Lower lobe of right lung (tissue), 2 donors: ENCODE results near the gene IMMT. TPM values are rescaled to one million over a fixed set of nuclear protein-coding genes. Genes with fewer than 3 reads are reported as not detected.

Experiments
- ATAC-seq, 2 donors: fragments of 200-7000 bp; cut with Tn5 transposase; one replicate each; pipeline ENCODE4 v1.9.1; 2020 to 2022; ENCODE audit warnings: mild to moderate bottlenecking in 2 of 2, moderate library complexity in 2 of 2
- DNase-seq: peaks from one replicate; pipeline ENCODE4 v3.0.0-alpha.2; 2020
- H3K27ac ChIP-seq: fragments of 200-600 bp; one replicate; pipeline ENCODE4 v1.8.0; 2022
- H3K27me3 ChIP-seq: fragments of 200-600 bp; one replicate; pipeline ENCODE4 v1.8.0; 2022; ENCODE audit warnings: low read depth
- H3K36me3 ChIP-seq: fragments of 200-600 bp; one replicate; pipeline ENCODE4 v1.8.0; 2022; ENCODE audit warnings: mild to moderate bottlenecking
- H3K4me1 ChIP-seq: fragments of 200-600 bp; one replicate; pipeline ENCODE4 v1.8.0; 2022
- H3K4me3 ChIP-seq: fragments of 200-600 bp; one replicate; pipeline ENCODE4 v1.8.0; 2022; ENCODE audit warnings: mild to moderate bottlenecking
- H3K9me3 ChIP-seq: fragments of 200-600 bp; one replicate; pipeline ENCODE4 v1.8.0; 2022
- CTCF ChIP-seq: fragments of 200-600 bp; IDR thresholded peaks from one replicate; pipeline ENCODE4 v1.8.0; 2022; ENCODE audit warnings: antibody characterized with exemption, mild to moderate bottlenecking
- intact Hi-C: fragments of 100-400 bp; cut with DNase I; formaldehyde crosslinking; loops from one replicate; pipeline ENCODE4 v1.11.0; 2022
- total RNA-seq: library from RNA; stranded (reverse); fragmentation: NEBNext Ultra II Directional; extraction: Animal tissue kit (Norgen Biotek cat#: 25700); gene quantifications from one replicate; pipeline ENCODE4 v1.2.1, GENCODE V29; 2021
- donor health status: DM: no; HTN: yes; CAD: no; lungs with severe emphysema.

IMMT gene
- total RNA-seq, 1 donor from 2014 or later = 58.0 TPM

GRCh38 chr2:86140969-86141392 lies 54.3 kb downstream of the IMMT start:
- Histone ChIP-seq H3K4me3 (no peak overlapping the region), H3K36me3 (peaks cover 84% of the 10 kb centered on the region), H3K9me3 (no peaks in the 10 kb centered on the region), H3K27me3 (no peaks in the 10 kb centered on the region), H3K27ac (no peak overlapping the region), H3K4me1 (no peaks in the 10 kb centered on the region)
- intact Hi-C loops = no loop called here
- no peak for TF ChIP-seq CTCF
- no peak for ATAC-seq
- DNase-seq = no peak

- Histone ChIP-seq H3K4me1 (no peaks in the 10 kb centered on the region), H3K27ac (no peak overlapping the region), H3K4me3 (no peak overlapping the region), H3K36me3 (peaks cover 84% of the 10 kb centered on the region), H3K9me3 (no peaks in the 10 kb centered on the region), H3K27me3 (no peaks in the 10 kb centered on the region)
- intact Hi-C loops = no loop called here
- ATAC-seq (no peak), DNase-seq (no peak)
- no peak for TF ChIP-seq CTCF
These were observed 55.3 kb downstream of the IMMT start for GRCh38 chr2:86139981-86140380.

GRCh38 chr2:86138736-86139625 lies 56.3 kb downstream of the IMMT start:
- no peak for ATAC-seq
- no peak for TF ChIP-seq CTCF
- H3K9me3 ChIP-seq = no peaks in the 10 kb centered on the region
- H3K4me3 ChIP-seq = no peak overlapping the region
- H3K36me3 ChIP-seq = peaks cover 84% of the 10 kb centered on the region
- intact Hi-C loops = no loop called here
- H3K4me1 ChIP-seq = no peaks in the 10 kb centered on the region
- H3K27ac ChIP-seq = no peak overlapping the region
- no peaks in the 10 kb centered on the region for H3K27me3 ChIP-seq
- no peak for DNase-seq

- Histone ChIP-seq H3K36me3 (peaks cover 93% of the 10 kb centered on the region), H3K27ac (no peak overlapping the region), H3K9me3 (no peaks in the 10 kb centered on the region), H3K4me1 (no peaks in the 10 kb centered on the region), H3K4me3 (no peak overlapping the region), H3K27me3 (no peaks in the 10 kb centered on the region)
- TF ChIP-seq CTCF = no peak
- no peak for ATAC-seq
- no peak for DNase-seq
- intact Hi-C loops = no loop called here
These were observed 59.1 kb downstream of the IMMT start for GRCh38 chr2:86136141-86136540.

GRCh38 chr2:86135653-86136052 lies 59.6 kb downstream of the IMMT start:
- DNase-seq = no peak
- H3K4me3 ChIP-seq = no peak overlapping the region
- intact Hi-C loops = no loop called here
- no peaks in the 10 kb centered on the region for H3K9me3 ChIP-seq
- TF ChIP-seq CTCF = no peak
- no peaks in the 10 kb centered on the region for H3K4me1 ChIP-seq
- H3K27me3 ChIP-seq = no peaks in the 10 kb centered on the region
- no peak for ATAC-seq
- H3K27ac ChIP-seq = no peak overlapping the region
- H3K36me3 ChIP-seq = peaks cover 98% of the 10 kb centered on the region
